Liver (tissue), 9 donors: ENCODE measurements around the gene SLX9. TPM values are rescaled to one million over a fixed set of nuclear protein-coding genes. Genes with fewer than 3 reads are reported as not detected.

ENCODE experiments used
- DNase-seq: peaks from one replicate; pipeline ENCODE4 v3.0.0-alpha.2; 2017; ENCODE audit warnings: low spot score
- H3K27ac ChIP-seq, 2 donors: one replicate each; pipeline ENCODE4 v1.7.0; 2013; ENCODE audit warnings: inconsistent platforms in 2 of 2, low read length in 2 of 2, control low read depth in 1 of 2, low read depth in 1 of 2, mild to moderate bottlenecking in 1 of 2
- H3K27me3 ChIP-seq, 4 donors: one replicate each; pipeline versions ENCODE4 v1.6.1 to v1.7.0; 2013; ENCODE audit warnings: low read length in 3 of 4, inconsistent platforms in 1 of 4, mild to moderate bottlenecking in 1 of 4, moderate library complexity in 1 of 4; ENCODE audit not compliant: control insufficient read depth in 4 of 4, insufficient read depth in 4 of 4
- H3K36me3 ChIP-seq, 4 donors: one replicate each; pipeline versions ENCODE4 v1.6.1 to v1.7.0; 2013; ENCODE audit warnings: low read length in 3 of 4, mild to moderate bottlenecking in 3 of 4, low read depth in 1 of 4, moderate library complexity in 1 of 4; ENCODE audit not compliant: control insufficient read depth in 4 of 4, insufficient read depth in 3 of 4
- H3K4me1 ChIP-seq, 4 donors: one replicate each; pipeline versions ENCODE4 v1.6.1 to v1.7.0; 2013; ENCODE audit warnings: low read length in 3 of 4, mild to moderate bottlenecking in 3 of 4, moderate library complexity in 1 of 4; ENCODE audit not compliant: control insufficient read depth in 4 of 4, insufficient read depth in 4 of 4
- H3K4me3 ChIP-seq, 3 donors: one replicate each; pipeline versions ENCODE4 v1.6.1 to v1.7.0; 2013; ENCODE audit warnings: low read length in 3 of 3, control low read depth in 1 of 3, low read depth in 1 of 3, mild to moderate bottlenecking in 1 of 3
- H3K9ac ChIP-seq, 2 donors: one replicate each; pipeline ENCODE4 v1.7.0; 2013; ENCODE audit warnings: low read length in 2 of 2, mild to moderate bottlenecking in 2 of 2, moderate library complexity in 2 of 2, control low read depth in 1 of 2, low read depth in 1 of 2
- H3K9me3 ChIP-seq, 4 donors: one replicate each; pipeline versions ENCODE4 v1.6.1 to v1.7.0; 2013; ENCODE audit warnings: low read length in 3 of 4; ENCODE audit not compliant: control insufficient read depth in 4 of 4
- ATF3 ChIP-seq: IDR thresholded peaks from 2 replicates; pipeline ENCODE4 v1.6.1; 2016; ENCODE audit warnings: antibody characterized with exemption
- EGR1 ChIP-seq, 2 donors: IDR thresholded peaks; 2 replicates each; pipeline ENCODE4 v1.6.1; 2016 to 2018; ENCODE audit warnings: antibody characterized with exemption in 2 of 2, low read depth in 2 of 2
- FOXA1 ChIP-seq: IDR thresholded peaks from 2 replicates; pipeline ENCODE4 v1.6.1; 2016; ENCODE audit warnings: antibody characterized with exemption
- FOXA2 ChIP-seq: IDR thresholded peaks from 2 replicates; pipeline ENCODE4 v1.6.1; 2016; ENCODE audit warnings: antibody characterized with exemption
- GABPA ChIP-seq, 2 donors: IDR thresholded peaks in 1 of 2; conservative IDR thresholded peaks in 1 of 2; 2 replicates each; pipeline ENCODE4 v1.6.1; 2016; ENCODE audit warnings: antibody characterized with exemption in 2 of 2, mild to moderate bottlenecking in 1 of 2, moderate library complexity in 1 of 2
- HNF4G ChIP-seq: IDR thresholded peaks from 2 replicates; pipeline ENCODE4 v1.6.1; 2016; ENCODE audit warnings: antibody characterized with exemption
- JUND ChIP-seq, 2 donors: IDR thresholded peaks; 2 replicates each; pipeline ENCODE4 v1.6.1; 2016; ENCODE audit warnings: antibody characterized with exemption in 2 of 2
- MAX ChIP-seq: IDR thresholded peaks from 2 replicates; pipeline ENCODE4 v1.6.1; 2016; ENCODE audit warnings: antibody characterized with exemption
- NR2F2 ChIP-seq: IDR thresholded peaks from 2 replicates; pipeline ENCODE4 v1.6.1; 2016; ENCODE audit warnings: antibody characterized with exemption
- RAD21 ChIP-seq, 2 donors: IDR thresholded peaks; 2 replicates each; pipeline ENCODE4 v1.6.1; 2016; ENCODE audit warnings: antibody characterized with exemption in 2 of 2, mild to moderate bottlenecking in 2 of 2
- SP1 ChIP-seq: IDR thresholded peaks from 2 replicates; pipeline ENCODE4 v1.6.1; 2018; ENCODE audit warnings: antibody characterized with exemption, mild to moderate bottlenecking
- TAF1 ChIP-seq: conservative IDR thresholded peaks from 2 replicates; pipeline ENCODE4 v1.6.1; 2016; ENCODE audit warnings: antibody characterized with exemption, mild to moderate bottlenecking
- YY1 ChIP-seq: IDR thresholded peaks from 2 replicates; pipeline ENCODE4 v1.6.1; 2016; ENCODE audit warnings: antibody characterized with exemption, mild to moderate bottlenecking
- WGBS: extraction: QIAGEN DNeasy Blood & Tissue Kit; methylation state at CpG from one replicate; pipeline ENCODE4 v1.1.7; 2013; 5-methylcytosine and 5-hydroxymethylcytosine counted together
- polyA plus RNA-seq, 2 donors: library from polyadenylated mRNA; stranded (reverse) in 1 of 2; unstranded in 1 of 2; fragments of 200-250 nt in 1 of 2; fragments of >200 nt in 1 of 2; fragmentation: Nextera tagmentation in 1 of 2; extraction: Ambion mirVana in 1 of 2; gene quantifications; one replicate each; pipeline versions ENCODE4 v1.2.1 to v1.2.3, GENCODE V29; 2013 to 2015
- total RNA-seq, 2 donors: library from RNA; depleted of rRNA; stranded (reverse); fragments of >200 nt; gene quantifications; one replicate each; pipeline ENCODE4 v1.2.3, GENCODE V29; 2014
- TF ChIP-seq, protein P1 (sequence below): IDR thresholded peaks from 2 replicates; pipeline ENCODE4 v1.6.1; 2016; ENCODE audit warnings: antibody characterized with exemption, mild to moderate bottlenecking
- TF ChIP-seq, protein P2 (sequence below): fragments of 150-350 bp; IDR thresholded peaks from 2 replicates; pipeline ENCODE4 v1.5.1; 2017; ENCODE audit warnings: improper control_type of control experiment, low read depth, low read length; ENCODE audit not compliant: missing input control
- donor health status: healthy.
- donor health status: healthy.
- donor health status: healthy.
- donor health status: healthy.
- donor health status: healthy.

Gene SLX9
- total and polyA plus RNA-seq, 4 donors = 7.5 to 20.3 (median 12.2) TPM

DNA sequence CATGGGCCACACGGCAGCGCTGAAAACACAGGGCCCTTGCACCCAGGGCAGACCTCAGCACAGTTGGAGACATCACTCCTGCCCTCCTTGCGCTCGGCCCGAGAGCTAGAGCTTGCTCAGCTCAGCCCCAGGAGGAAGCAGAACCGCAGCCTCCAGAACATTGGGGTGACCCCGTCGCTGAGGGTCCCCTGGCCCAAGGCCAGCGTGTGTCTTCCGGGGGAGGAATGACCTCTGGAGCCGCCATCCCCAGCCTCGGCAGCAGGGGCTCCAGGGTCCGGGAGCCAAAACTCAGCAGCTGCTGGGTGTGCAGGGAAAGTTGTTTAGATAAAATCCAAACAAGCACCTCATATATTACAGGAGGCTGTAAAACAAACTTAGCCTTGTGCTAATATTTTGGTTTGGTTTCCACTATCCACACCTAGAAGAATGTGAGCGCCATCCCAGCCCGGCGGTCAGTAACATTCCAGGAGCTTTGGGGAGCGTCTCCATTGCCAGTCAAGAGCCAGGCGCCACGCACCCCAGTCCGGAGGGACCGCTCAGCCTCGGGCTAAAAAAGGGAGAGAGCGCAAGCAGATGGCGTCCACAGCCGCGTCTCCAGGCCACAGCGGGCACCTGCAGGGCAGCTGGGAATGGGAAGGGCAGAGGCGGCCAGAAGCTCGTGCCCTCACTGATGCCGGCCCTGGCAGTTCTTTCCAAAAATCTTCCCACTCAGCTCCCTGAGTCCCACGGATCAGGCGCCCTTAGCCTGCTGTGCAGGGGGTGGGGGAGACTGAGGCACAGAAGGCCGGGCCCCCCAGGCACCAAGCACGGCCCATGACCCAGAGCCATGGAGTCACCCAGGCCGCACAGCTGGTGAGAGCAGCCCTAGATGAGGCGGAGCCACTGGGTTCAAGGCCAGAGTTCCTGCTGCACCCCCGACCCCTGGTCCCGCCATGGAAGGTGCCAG lies 52.0 kb downstream of the SLX9 start (continued):
- no peak for TF ChIP-seq ATF3
- TF ChIP-seq GABPA (IDR thresholded peaks at IDR 0.05 in 1 of 2, conservative IDR thresholded peaks at IDR 0.05 in 1 of 2) = no peak

DNA sequence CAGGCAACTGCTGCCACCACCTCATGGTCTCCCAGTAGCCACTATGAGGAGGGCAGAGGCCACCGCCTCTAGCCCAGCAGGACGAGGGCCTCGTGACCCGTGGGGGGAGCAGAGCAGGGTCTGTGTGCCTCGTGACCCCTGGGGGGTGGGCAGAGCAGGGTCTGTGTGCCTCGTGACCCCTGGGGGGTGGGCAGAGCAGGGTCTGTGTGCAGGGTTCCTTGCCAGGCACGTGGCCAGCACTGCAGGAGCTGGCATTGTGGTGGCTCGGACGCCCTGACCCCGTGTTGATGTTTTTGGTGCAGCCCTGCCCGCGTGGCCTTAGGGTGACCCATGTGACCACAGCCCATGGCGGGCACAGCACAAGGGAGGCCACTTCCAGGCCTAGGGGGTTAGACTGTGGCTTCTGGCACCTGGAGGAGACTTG lies 52.8 kb downstream of the SLX9 start:
- H3K36me3 ChIP-seq = no peaks in the 10 kb centered on the region
- DNase-seq = no peak

More for the DNA sequence above, 52.8 kb downstream of the SLX9 start:
- no peak overlapping the region for H3K9ac ChIP-seq
- H3K27ac ChIP-seq = no peak overlapping the region
- TF ChIP-seq RAD21 (IDR thresholded peaks at IDR 0.05) (no peak), SP1 (no peak), NR2F2 (no peak), JUND (IDR thresholded peaks at IDR 0.05) (no peak), FOXA2 (no peak), TAF1 (no peak), EGR1 (IDR thresholded peaks at IDR 0.05; ENCODE audit: low read depth in 2 of 2) (no peak), ATF3 (no peak), GABPA (IDR thresholded peaks at IDR 0.05 in 1 of 2, conservative IDR thresholded peaks at IDR 0.05 in 1 of 2) (no peak), FOXA1 (no peak), HNF4G (no peak), MAX (no peak), YY1 (no peak)
- TF ChIP-seq, protein P1, sequence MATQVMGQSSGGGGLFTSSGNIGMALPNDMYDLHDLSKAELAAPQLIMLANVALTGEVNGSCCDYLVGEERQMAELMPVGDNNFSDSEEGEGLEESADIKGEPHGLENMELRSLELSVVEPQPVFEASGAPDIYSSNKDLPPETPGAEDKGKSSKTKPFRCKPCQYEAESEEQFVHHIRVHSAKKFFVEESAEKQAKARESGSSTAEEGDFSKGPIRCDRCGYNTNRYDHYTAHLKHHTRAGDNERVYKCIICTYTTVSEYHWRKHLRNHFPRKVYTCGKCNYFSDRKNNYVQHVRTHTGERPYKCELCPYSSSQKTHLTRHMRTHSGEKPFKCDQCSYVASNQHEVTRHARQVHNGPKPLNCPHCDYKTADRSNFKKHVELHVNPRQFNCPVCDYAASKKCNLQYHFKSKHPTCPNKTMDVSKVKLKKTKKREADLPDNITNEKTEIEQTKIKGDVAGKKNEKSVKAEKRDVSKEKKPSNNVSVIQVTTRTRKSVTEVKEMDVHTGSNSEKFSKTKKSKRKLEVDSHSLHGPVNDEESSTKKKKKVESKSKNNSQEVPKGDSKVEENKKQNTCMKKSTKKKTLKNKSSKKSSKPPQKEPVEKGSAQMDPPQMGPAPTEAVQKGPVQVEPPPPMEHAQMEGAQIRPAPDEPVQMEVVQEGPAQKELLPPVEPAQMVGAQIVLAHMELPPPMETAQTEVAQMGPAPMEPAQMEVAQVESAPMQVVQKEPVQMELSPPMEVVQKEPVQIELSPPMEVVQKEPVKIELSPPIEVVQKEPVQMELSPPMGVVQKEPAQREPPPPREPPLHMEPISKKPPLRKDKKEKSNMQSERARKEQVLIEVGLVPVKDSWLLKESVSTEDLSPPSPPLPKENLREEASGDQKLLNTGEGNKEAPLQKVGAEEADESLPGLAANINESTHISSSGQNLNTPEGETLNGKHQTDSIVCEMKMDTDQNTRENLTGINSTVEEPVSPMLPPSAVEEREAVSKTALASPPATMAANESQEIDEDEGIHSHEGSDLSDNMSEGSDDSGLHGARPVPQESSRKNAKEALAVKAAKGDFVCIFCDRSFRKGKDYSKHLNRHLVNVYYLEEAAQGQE = no peak
- TF ChIP-seq, protein P2, sequence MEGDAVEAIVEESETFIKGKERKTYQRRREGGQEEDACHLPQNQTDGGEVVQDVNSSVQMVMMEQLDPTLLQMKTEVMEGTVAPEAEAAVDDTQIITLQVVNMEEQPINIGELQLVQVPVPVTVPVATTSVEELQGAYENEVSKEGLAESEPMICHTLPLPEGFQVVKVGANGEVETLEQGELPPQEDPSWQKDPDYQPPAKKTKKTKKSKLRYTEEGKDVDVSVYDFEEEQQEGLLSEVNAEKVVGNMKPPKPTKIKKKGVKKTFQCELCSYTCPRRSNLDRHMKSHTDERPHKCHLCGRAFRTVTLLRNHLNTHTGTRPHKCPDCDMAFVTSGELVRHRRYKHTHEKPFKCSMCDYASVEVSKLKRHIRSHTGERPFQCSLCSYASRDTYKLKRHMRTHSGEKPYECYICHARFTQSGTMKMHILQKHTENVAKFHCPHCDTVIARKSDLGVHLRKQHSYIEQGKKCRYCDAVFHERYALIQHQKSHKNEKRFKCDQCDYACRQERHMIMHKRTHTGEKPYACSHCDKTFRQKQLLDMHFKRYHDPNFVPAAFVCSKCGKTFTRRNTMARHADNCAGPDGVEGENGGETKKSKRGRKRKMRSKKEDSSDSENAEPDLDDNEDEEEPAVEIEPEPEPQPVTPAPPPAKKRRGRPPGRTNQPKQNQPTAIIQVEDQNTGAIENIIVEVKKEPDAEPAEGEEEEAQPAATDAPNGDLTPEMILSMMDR = no peak
- H3K27me3 ChIP-seq = no peaks in the 10 kb centered on the region
- no peaks in the 10 kb centered on the region for H3K9me3 ChIP-seq
- H3K4me1 ChIP-seq = no peaks in the 10 kb centered on the region
- H3K4me3 ChIP-seq = no peak overlapping the region
- 85% methylated on average over 13 of the region's 13 CpGs for WGBS
